Glutamatergic neuron (in vitro differentiated cells): ENCODE results near the gene ZNF497. TPM values are rescaled to one million over a fixed set of nuclear protein-coding genes. Genes with fewer than 3 reads are reported as not detected.

ENCODE experiments used
- DNase-seq: peaks from one replicate; pipeline ENCODE4 v3.0.0; 2022
- H3K27ac Mint-ChIP-seq: one replicate; pipeline ENCODE4 v1.8.0; 2020; ENCODE audit warnings: mild to moderate bottlenecking, mixed read lengths, inconsistent platforms; ENCODE audit not compliant: unreplicated experiment
- H3K27me3 Mint-ChIP-seq: one replicate; pipeline ENCODE4 v1.8.0; 2020; ENCODE audit warnings: mild to moderate bottlenecking, moderate library complexity, mixed read lengths, inconsistent platforms; ENCODE audit not compliant: unreplicated experiment
- H3K36me3 Mint-ChIP-seq: one replicate; pipeline ENCODE4 v1.8.0; 2020; ENCODE audit warnings: mild to moderate bottlenecking, mixed read lengths, inconsistent platforms; ENCODE audit not compliant: unreplicated experiment
- H3K4me1 Mint-ChIP-seq: one replicate; pipeline ENCODE4 v1.8.0; 2020; ENCODE audit warnings: mild to moderate bottlenecking, low read depth, mixed read lengths, inconsistent platforms; ENCODE audit not compliant: unreplicated experiment
- H3K4me3 Mint-ChIP-seq: one replicate; pipeline ENCODE4 v1.8.0; 2020; ENCODE audit warnings: mild to moderate bottlenecking, mixed read lengths, inconsistent platforms; ENCODE audit not compliant: unreplicated experiment
- H3K9me3 Mint-ChIP-seq: one replicate; pipeline ENCODE4 v1.8.0; 2020; ENCODE audit warnings: mild to moderate bottlenecking, moderate library complexity, mixed read lengths, inconsistent platforms; ENCODE audit not compliant: unreplicated experiment
- total RNA-seq: library from RNA; stranded (reverse); fragmentation: NEBNext Ultra II Directional; extraction: Animal tissue kit (Norgen Biotek cat#: 25700); gene quantifications from one replicate; pipeline ENCODE4 v1.2.1, GENCODE V29; 2021; ENCODE audit not compliant: unreplicated experiment
- TF ChIP-seq, protein P1 (sequence below): fragments of 200-600 bp; sonication (generic); IDR thresholded peaks from one replicate; pipeline ENCODE4 v1.5.0; 2021; ENCODE audit not compliant: partially characterized antibody, unreplicated experiment

Gene ZNF497
- total RNA-seq, 1 donor from 2014 or later: 3.5 TPM

DNA sequence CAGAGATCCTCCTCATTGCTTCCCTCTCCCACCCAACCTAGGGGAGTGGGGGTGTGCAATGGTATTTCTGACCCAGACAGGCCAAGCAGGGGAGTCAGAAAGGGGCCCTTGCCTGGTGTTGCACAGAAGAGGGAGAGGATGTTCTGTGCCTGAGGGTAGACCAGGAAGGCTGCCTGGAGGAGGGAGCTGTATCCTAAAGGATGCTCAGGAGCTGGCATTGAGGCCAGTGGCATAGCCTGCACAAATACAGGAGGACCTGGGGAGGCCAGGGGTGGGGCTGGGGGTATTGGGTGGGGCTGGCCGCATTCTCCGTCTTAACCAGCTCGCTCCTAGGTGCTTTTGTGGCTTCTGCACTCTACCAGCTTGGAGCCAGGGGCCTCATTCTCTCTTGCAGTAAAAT is 37.4 kb upstream of the ZNF497 start:
- TF ChIP-seq, protein P1, sequence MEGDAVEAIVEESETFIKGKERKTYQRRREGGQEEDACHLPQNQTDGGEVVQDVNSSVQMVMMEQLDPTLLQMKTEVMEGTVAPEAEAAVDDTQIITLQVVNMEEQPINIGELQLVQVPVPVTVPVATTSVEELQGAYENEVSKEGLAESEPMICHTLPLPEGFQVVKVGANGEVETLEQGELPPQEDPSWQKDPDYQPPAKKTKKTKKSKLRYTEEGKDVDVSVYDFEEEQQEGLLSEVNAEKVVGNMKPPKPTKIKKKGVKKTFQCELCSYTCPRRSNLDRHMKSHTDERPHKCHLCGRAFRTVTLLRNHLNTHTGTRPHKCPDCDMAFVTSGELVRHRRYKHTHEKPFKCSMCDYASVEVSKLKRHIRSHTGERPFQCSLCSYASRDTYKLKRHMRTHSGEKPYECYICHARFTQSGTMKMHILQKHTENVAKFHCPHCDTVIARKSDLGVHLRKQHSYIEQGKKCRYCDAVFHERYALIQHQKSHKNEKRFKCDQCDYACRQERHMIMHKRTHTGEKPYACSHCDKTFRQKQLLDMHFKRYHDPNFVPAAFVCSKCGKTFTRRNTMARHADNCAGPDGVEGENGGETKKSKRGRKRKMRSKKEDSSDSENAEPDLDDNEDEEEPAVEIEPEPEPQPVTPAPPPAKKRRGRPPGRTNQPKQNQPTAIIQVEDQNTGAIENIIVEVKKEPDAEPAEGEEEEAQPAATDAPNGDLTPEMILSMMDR: no peak
- H3K36me3 Mint-ChIP-seq: no peaks in the 10 kb centered on the region
- no peak for DNase-seq
- H3K9me3 Mint-ChIP-seq: peaks cover 10% of the 10 kb centered on the region
- H3K4me1 Mint-ChIP-seq: no peaks in the 10 kb centered on the region
- H3K27me3 Mint-ChIP-seq: peaks cover 3% of the 10 kb centered on the region
- peak overlapping the region; percentile 38 for H3K4me3 Mint-ChIP-seq
- H3K27ac Mint-ChIP-seq: no peak overlapping the region

DNA sequence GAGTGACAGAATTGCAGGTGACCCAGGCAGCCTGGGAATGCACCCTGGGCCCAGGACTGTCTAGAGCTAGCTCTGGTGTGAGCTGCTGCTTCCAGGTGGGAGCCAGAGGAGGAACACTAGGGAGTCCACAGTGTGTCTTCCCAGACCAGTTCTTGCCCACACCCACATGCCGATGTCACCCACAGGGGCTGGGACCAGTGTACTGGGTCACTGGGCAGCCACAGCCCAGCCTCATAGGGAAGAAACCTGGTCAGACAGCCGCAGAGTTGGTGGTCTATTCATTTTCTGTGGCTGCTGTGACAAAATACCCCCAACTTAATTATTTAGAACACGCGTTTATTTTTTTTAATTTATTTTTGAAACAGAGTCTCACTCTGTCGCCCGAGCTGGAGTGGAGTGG is 36.0 kb upstream of the ZNF497 start:
- H3K27me3 Mint-ChIP-seq: peaks cover 10% of the 10 kb centered on the region
- H3K36me3 Mint-ChIP-seq: no peaks in the 10 kb centered on the region
- peaks cover 14% of the 10 kb centered on the region for H3K9me3 Mint-ChIP-seq
- H3K4me3 Mint-ChIP-seq: no peak overlapping the region
- no peaks in the 10 kb centered on the region for H3K4me1 Mint-ChIP-seq
- DNase-seq: no peak
- TF ChIP-seq, protein P1: no peak
- H3K27ac Mint-ChIP-seq: no peak overlapping the region

DNA sequence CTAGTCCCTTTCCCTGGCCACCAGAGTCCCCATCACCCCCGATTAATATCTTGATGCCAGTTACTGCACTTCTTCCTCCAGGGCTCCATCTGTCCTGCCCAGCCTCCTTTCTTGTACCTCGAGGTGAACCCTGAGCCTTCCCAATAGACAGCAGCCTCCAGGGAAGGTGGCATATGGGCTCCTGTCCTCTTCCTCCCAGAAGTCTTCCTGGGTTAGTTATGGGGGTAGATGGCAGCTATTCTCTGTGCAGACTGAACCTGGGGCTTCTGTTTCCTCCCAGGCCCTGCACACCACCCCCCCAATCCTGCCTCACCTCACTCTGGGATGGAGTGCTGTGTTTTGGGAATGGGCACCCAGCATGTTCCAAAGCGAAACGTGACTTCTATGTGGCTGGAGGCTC is 35.5 kb upstream of the ZNF497 start:
- H3K9me3 Mint-ChIP-seq: peaks cover 13% of the 10 kb centered on the region
- peak overlapping the region; percentile 25 for H3K4me3 Mint-ChIP-seq
- H3K4me1 Mint-ChIP-seq: no peaks in the 10 kb centered on the region
- no peaks in the 10 kb centered on the region for H3K36me3 Mint-ChIP-seq
- TF ChIP-seq, protein P1: no peak
- DNase-seq: no peak
- H3K27ac Mint-ChIP-seq: no peak overlapping the region
- H3K27me3 Mint-ChIP-seq: peaks cover 11% of the 10 kb centered on the region

DNA sequence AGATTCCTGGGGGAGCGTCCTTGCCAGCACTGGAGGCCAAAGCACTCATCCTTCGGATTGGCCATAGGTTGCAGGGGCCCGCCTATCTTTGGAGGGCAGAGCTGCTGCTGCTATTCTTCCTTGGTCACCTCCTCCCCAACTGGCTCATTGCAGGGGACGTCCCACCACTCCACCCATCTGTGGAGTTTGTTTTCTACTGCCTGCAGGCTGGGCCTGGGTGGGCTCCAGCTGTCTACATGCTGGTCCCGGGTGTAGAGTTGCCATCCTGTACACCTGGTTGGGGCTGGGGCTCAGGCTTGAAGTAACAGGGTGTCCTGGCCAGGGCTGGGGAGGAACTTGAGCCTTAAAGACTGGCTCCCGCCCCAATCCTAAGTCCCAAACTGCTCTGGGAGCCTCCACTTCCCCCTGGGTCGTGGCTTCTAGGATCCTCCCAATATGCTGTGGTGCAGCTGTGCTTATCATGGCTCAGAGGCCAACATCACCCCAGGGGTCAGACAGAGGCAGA is 35.0 kb upstream of the ZNF497 start:
- Mint-ChIP-seq H3K27ac (no peak overlapping the region), H3K4me3 (no peak overlapping the region), H3K36me3 (no peaks in the 10 kb centered on the region), H3K27me3 (peaks cover 11% of the 10 kb centered on the region), H3K9me3 (peaks cover 13% of the 10 kb centered on the region), H3K4me1 (no peaks in the 10 kb centered on the region)
- TF ChIP-seq, protein P1: no peak
- DNase-seq: no peak

DNA sequence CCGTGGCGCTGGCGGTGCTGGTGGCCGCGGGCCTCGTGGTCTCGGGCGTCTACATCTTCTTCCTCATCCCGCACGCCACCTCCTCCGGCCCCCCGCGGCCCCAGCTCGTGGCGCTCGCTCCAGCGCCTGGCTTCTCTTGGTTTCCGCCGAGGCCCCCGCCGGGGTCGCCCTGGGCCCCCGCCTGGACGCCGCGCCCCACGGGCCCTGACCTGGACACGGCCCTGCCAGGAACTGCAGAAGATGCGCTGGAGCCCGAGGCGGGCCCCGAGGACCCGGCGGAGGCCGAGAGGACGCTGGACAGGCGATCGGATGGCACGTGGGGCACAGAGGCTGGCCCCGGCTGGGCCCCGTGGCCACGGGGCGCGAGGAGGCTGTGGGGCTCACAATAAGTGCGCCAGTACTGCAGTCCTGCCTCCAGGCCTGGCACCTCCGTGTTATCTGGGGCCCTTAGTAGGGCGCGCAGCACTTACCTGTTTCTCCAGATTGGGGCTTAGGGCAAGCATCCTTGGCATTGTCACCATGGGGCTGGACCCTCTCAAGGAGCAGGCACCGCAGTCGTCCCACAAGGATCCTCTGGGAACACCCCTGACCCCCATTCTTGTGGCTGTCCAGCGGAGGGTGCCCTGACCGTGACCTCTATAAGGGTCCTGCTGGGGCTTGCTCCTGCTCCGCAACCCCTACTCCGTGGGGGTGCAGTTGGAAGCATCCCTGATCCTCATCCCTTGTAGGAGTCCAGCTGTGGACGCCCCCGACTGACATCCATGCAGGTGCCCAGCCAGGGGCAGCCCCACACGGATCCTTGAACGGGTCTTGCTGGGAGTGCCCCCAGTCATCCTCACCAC is 34.4 kb upstream of the ZNF497 start:
- no peaks in the 10 kb centered on the region for H3K36me3 Mint-ChIP-seq
- no peak overlapping the region for H3K27ac Mint-ChIP-seq
- no peak for DNase-seq
- H3K9me3 Mint-ChIP-seq: peaks cover 13% of the 10 kb centered on the region
- TF ChIP-seq, protein P1: no peak
- H3K4me1 Mint-ChIP-seq: no peaks in the 10 kb centered on the region
- H3K4me3 Mint-ChIP-seq: no peak overlapping the region
- peaks cover 11% of the 10 kb centered on the region for H3K27me3 Mint-ChIP-seq
